ENCODE measurements around the gene NECTIN1.

Gene NECTIN1

GRCh38 chr11:119727523-119728151 is 1.4 kb downstream of the NECTIN1 start:
- Histone ChIP-seq H3K4me3 (ENCODE audit: low read depth in 1 of 2, low read length in 2 of 2) (peak overlapping the region; percentile 72 to 77), H3K9ac (ENCODE audit: low read length) (no peak overlapping the region), H3K36me3 (ENCODE audit: insufficient read depth, low read length) (no peaks in the 10 kb centered on the region), H3K27ac (ENCODE audit: low read depth, low read length) (peak overlapping the region; percentile 54), H3K27me3 (ENCODE audit: control insufficient read depth in 1 of 2, insufficient read depth in 2 of 2, low read length in 2 of 2) (no peaks in the 10 kb centered on the region), H3K9me3 (ENCODE audit: low read length) (no peaks in the 10 kb centered on the region), H3K4me1 (ENCODE audit: insufficient read depth, low read length) (peaks cover 20% of the 10 kb centered on the region)

GRCh38 chr11:119726585-119727522 is 2.1 kb downstream of the NECTIN1 start:
- H3K27me3 ChIP-seq (ENCODE audit: control insufficient read depth in 1 of 2, insufficient read depth in 2 of 2, low read length in 2 of 2), result no peaks in the 10 kb centered on the region
- H3K4me3 ChIP-seq (ENCODE audit: low read depth in 1 of 2, low read length in 2 of 2), result peak overlapping the region; percentile 55 to 77
- H3K27ac ChIP-seq (ENCODE audit: low read depth, low read length), result no peak overlapping the region
- no peaks in the 10 kb centered on the region for H3K9me3 ChIP-seq (ENCODE audit: low read length)
- H3K36me3 ChIP-seq (ENCODE audit: insufficient read depth, low read length), result no peaks in the 10 kb centered on the region
- H3K4me1 ChIP-seq (ENCODE audit: insufficient read depth, low read length), result peaks cover 20% of the 10 kb centered on the region
- H3K9ac ChIP-seq (ENCODE audit: low read length), result no peak overlapping the region

- Histone ChIP-seq H3K27me3 (ENCODE audit: control insufficient read depth in 1 of 2, insufficient read depth in 2 of 2, low read length in 2 of 2) (no peaks in the 10 kb centered on the region), H3K9me3 (ENCODE audit: low read length) (no peaks in the 10 kb centered on the region), H3K36me3 (ENCODE audit: insufficient read depth, low read length) (no peaks in the 10 kb centered on the region), H3K27ac (ENCODE audit: low read depth, low read length) (no peak overlapping the region), H3K4me3 (ENCODE audit: low read depth in 1 of 2, low read length in 2 of 2) (no peak overlapping the region), H3K4me1 (ENCODE audit: insufficient read depth, low read length) (peaks cover 20% of the 10 kb centered on the region), H3K9ac (ENCODE audit: low read length) (no peak overlapping the region)
Observed at GRCh38 chr11:119726150-119726553, 2.8 kb downstream of the NECTIN1 start.

- no peaks in the 10 kb centered on the region for H3K9me3 ChIP-seq (ENCODE audit: low read length)
- H3K27me3 ChIP-seq (ENCODE audit: control insufficient read depth in 1 of 2, insufficient read depth in 2 of 2, low read length in 2 of 2), result no peaks in the 10 kb centered on the region
- no peaks in the 10 kb centered on the region for H3K36me3 ChIP-seq (ENCODE audit: insufficient read depth, low read length)
- peaks cover 17% of the 10 kb centered on the region for H3K4me1 ChIP-seq (ENCODE audit: insufficient read depth, low read length)
- no peak overlapping the region for H3K4me3 ChIP-seq (ENCODE audit: low read depth in 1 of 2, low read length in 2 of 2)
- no peak overlapping the region for H3K27ac ChIP-seq (ENCODE audit: low read depth, low read length)
- H3K9ac ChIP-seq (ENCODE audit: low read length), result no peak overlapping the region
Observed at GRCh38 chr11:119724956-119725355, 4.0 kb downstream of the NECTIN1 start.

GRCh38 chr11:119723952-119724325 is 5.1 kb downstream of the NECTIN1 start:
- no peaks in the 10 kb centered on the region for H3K9me3 ChIP-seq (ENCODE audit: low read length)
- no peaks in the 10 kb centered on the region for H3K27me3 ChIP-seq (ENCODE audit: control insufficient read depth in 1 of 2, insufficient read depth in 2 of 2, low read length in 2 of 2)
- no peaks in the 10 kb centered on the region for H3K36me3 ChIP-seq (ENCODE audit: insufficient read depth, low read length)
- no peak overlapping the region for H3K4me3 ChIP-seq (ENCODE audit: low read depth in 1 of 2, low read length in 2 of 2)
- H3K27ac ChIP-seq (ENCODE audit: low read depth, low read length), result no peak overlapping the region
- peaks cover 12% of the 10 kb centered on the region for H3K4me1 ChIP-seq (ENCODE audit: insufficient read depth, low read length)
- no peak overlapping the region for H3K9ac ChIP-seq (ENCODE audit: low read length)

- Histone ChIP-seq H3K9ac (ENCODE audit: low read length) (no peak overlapping the region), H3K27ac (ENCODE audit: low read depth, low read length) (no peak overlapping the region), H3K36me3 (ENCODE audit: insufficient read depth, low read length) (no peaks in the 10 kb centered on the region), H3K4me1 (ENCODE audit: insufficient read depth, low read length) (peaks cover 12% of the 10 kb centered on the region), H3K9me3 (ENCODE audit: low read length) (no peaks in the 10 kb centered on the region), H3K4me3 (ENCODE audit: low read depth in 1 of 2, low read length in 2 of 2) (no peak overlapping the region), H3K27me3 (ENCODE audit: control insufficient read depth in 1 of 2, insufficient read depth in 2 of 2, low read length in 2 of 2) (no peaks in the 10 kb centered on the region)
Observed at GRCh38 chr11:119723243-119723951, 5.6 kb downstream of the NECTIN1 start.

GRCh38 chr11:119722281-119722794 is 6.7 kb downstream of the NECTIN1 start:
- Histone ChIP-seq H3K4me3 (ENCODE audit: low read depth in 1 of 2, low read length in 2 of 2) (no peak overlapping the region), H3K27ac (ENCODE audit: low read depth, low read length) (no peak overlapping the region), H3K9me3 (ENCODE audit: low read length) (no peaks in the 10 kb centered on the region), H3K27me3 (ENCODE audit: control insufficient read depth in 1 of 2, insufficient read depth in 2 of 2, low read length in 2 of 2) (no peaks in the 10 kb centered on the region), H3K4me1 (ENCODE audit: insufficient read depth, low read length) (peaks cover 9% of the 10 kb centered on the region), H3K36me3 (ENCODE audit: insufficient read depth, low read length) (no peaks in the 10 kb centered on the region), H3K9ac (ENCODE audit: low read length) (no peak overlapping the region)

- Histone ChIP-seq H3K36me3 (ENCODE audit: insufficient read depth, low read length) (no peaks in the 10 kb centered on the region), H3K4me3 (ENCODE audit: low read depth in 1 of 2, low read length in 2 of 2) (no peak overlapping the region), H3K27me3 (ENCODE audit: control insufficient read depth in 1 of 2, insufficient read depth in 2 of 2, low read length in 2 of 2) (no peaks in the 10 kb centered on the region), H3K4me1 (ENCODE audit: insufficient read depth, low read length) (peaks cover under 1% of the 10 kb centered on the region), H3K9ac (ENCODE audit: low read length) (no peak overlapping the region), H3K27ac (ENCODE audit: low read depth, low read length) (no peak overlapping the region), H3K9me3 (ENCODE audit: low read length) (no peaks in the 10 kb centered on the region)
Observed at GRCh38 chr11:119721129-119722120, 7.6 kb downstream of the NECTIN1 start.

GRCh38 chr11:119720311-119720913 is 8.6 kb downstream of the NECTIN1 start:
- Histone ChIP-seq H3K4me1 (ENCODE audit: insufficient read depth, low read length) (no peaks in the 10 kb centered on the region), H3K4me3 (ENCODE audit: low read depth in 1 of 2, low read length in 2 of 2) (no peak overlapping the region), H3K27ac (ENCODE audit: low read depth, low read length) (no peak overlapping the region), H3K9ac (ENCODE audit: low read length) (no peak overlapping the region), H3K9me3 (ENCODE audit: low read length) (no peaks in the 10 kb centered on the region), H3K36me3 (ENCODE audit: insufficient read depth, low read length) (no peaks in the 10 kb centered on the region), H3K27me3 (ENCODE audit: control insufficient read depth in 1 of 2, insufficient read depth in 2 of 2, low read length in 2 of 2) (no peaks in the 10 kb centered on the region)

GRCh38 chr11:119717839-119718534 is 11.0 kb downstream of the NECTIN1 start:
- Histone ChIP-seq H3K27me3 (ENCODE audit: control insufficient read depth in 1 of 2, insufficient read depth in 2 of 2, low read length in 2 of 2) (no peaks in the 10 kb centered on the region), H3K9ac (ENCODE audit: low read length) (no peak overlapping the region), H3K9me3 (ENCODE audit: low read length) (no peaks in the 10 kb centered on the region), H3K36me3 (ENCODE audit: insufficient read depth, low read length) (no peaks in the 10 kb centered on the region), H3K4me1 (ENCODE audit: insufficient read depth, low read length) (no peaks in the 10 kb centered on the region), H3K4me3 (ENCODE audit: low read depth in 1 of 2, low read length in 2 of 2) (no peak overlapping the region), H3K27ac (ENCODE audit: low read depth, low read length) (no peak overlapping the region)

Measured in muscle layer of colon (tissue), 2 donors.